HL-60 (cell line): Measurements from ENCODE around the gene TRMT61A.

Source experiments
- CTCF ChIP-seq: IDR thresholded peaks from one replicate; pipeline ENCODE4 v1.5.1; 2011; ENCODE audit warnings: low read length, control low read depth, inconsistent platforms; ENCODE audit not compliant: insufficient read depth
- GABPA ChIP-seq: IDR thresholded peaks from 2 replicates; pipeline ENCODE4 v1.6.1; 2012; ENCODE audit warnings: low read depth
- POLR2AphosphoS5 ChIP-seq: IDR thresholded peaks from 2 replicates; pipeline ENCODE4 v1.6.1; 2012; ENCODE audit warnings: low read depth
- REST ChIP-seq: IDR thresholded peaks from 2 replicates; pipeline ENCODE4 v1.6.1; 2012; ENCODE audit warnings: low read depth; ENCODE audit not compliant: insufficient replicate concordance
- SPI1 ChIP-seq: IDR thresholded peaks from 2 replicates; pipeline ENCODE4 v1.6.1; 2012; ENCODE audit warnings: low read depth, mild to moderate bottlenecking, borderline replicate concordance

- no peak for TF ChIP-seq CTCF
- TF ChIP-seq REST, result no peak
- TF ChIP-seq POLR2AphosphoS5, result no peak
- TF ChIP-seq GABPA, result no peak
- TF ChIP-seq SPI1, result no peak
Observed at GRCh38 chr14:103520269-103520656, 8.7 kb upstream of the TRMT61A start.
